Amygdala (tissue), 56 donors: Measurements from ENCODE around the gene WNT16.
"Not testable (repeated sequence)": the region's sequence is repeated elsewhere in the genome, so short reads cannot be mapped to it uniquely, and the experiment has no call there.

Experiments
- DNase-seq, 56 donors: peaks; one replicate each; lab custom pipeline; 2025; lab: John Stamatoyannopoulos, UW

Gene WNT16

DNA sequence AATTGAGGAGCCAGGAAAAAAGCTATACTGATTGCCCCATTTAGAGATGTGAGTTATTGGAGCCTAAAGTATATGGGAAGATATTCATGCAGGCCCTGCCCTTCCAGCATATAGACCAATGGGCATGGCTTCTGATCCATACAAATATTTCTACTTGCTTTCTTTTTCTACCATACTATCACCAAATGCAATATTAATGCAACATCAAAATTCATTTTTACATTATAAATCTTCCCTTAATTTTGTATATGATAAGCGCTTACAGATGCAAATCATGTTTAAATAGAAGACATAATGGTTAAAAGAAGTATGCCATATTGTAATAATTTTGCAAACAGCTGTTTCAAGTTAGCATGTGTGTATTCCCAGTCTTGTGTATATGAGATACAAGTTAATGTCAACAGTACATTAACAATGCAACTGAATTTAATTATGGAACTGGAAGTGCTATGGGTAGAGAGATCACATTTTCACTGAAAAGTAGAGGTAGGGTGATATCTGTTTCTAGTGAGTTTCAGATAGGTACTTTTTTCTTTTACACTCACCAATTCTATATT, 24.6 kb upstream of the WNT16 start:
- no peak for DNase-seq

DNA sequence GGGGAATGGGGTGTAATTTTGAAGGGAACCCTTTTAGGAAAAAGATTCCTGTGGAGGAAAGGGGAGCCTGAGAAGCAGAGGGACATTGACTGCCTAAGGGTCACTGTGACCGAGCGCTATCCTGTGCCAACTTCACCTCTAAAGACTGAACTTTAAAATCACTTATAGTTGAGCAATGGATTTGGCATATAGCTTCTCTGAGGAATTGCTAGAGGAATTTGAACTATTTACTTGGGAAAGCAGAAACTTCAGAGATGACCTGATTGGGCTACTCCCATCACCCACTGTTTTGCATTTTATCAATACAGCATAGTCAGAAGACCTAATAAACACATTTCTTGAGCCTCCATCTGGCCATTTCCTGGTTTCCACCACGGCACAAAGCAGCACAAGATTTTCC, 23.7 kb upstream of the WNT16 start:
- no peak for DNase-seq

DNA sequence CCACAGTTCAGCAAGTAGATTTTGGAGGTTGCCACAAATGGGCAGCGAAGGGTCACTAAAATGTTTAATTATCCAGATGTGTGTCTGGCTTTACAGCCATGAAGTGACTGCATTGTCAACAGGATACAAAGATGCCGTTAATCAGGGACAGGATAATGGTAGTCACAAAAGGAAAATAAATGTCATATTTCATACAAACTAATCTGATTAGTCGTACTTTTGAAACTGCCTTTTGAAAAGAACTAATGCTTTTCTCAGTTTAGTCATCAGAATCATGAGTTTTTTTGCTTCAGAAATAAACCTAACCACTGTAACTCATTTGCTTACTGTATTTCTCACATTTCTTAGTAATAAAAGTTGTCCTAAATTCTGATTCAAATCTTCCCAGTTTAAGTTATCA, 22.2 kb upstream of the WNT16 start:
- DNase-seq: no peak

DNA sequence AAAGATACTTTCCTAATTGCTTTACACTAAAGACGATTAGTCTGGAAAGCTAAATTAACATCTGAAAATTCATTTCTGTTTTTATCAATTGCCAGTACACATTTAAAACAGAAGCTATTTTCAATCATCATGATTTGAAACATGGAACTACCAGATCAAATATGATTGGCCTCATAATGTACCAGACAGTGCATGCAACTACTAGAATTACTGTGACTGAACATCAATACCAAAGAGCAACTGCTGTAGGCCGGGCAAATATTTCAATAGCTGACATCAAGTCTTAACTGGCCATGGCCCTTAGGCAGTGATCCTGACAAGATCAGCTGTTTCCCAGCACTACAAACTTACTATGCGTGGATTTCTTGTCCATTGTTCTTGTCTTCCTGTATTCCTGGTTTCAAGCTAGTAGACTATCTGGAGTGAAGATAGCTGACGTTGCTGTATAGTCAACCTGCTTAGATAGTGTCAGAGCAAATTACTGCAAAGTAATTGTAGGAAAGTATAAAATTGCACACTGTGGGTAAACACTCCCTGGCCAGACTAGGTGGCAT, 21.7 kb upstream of the WNT16 start:
- DNase-seq: no peak

DNA sequence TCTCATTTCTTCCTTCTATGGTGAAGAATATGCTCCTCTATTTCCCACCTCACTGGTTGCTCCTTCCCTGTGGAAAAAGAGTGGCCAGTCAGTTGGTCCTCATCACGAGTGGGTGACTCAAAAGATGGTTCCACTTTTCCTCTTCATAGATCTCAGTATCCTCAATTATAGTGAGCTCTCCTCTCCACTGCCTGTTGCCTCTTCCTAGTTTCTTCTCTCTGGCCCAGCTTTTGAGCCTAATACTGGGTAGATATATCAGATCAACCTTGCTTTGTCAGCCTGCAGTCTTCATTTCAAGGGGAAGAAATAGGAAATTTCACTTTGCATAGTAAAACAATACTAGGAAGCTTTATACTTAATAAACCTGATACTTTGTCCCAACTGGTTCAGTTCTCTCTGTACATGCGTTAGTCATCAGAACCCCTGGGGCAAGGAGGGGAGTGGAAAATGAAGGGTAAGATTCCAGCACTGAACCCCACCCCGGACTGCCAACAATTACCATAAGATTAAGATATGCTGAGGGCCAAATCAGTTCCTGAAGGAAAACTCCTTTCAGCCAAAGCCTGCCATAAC, 15.5 kb upstream of the WNT16 start:
- DNase-seq: no peak

DNA sequence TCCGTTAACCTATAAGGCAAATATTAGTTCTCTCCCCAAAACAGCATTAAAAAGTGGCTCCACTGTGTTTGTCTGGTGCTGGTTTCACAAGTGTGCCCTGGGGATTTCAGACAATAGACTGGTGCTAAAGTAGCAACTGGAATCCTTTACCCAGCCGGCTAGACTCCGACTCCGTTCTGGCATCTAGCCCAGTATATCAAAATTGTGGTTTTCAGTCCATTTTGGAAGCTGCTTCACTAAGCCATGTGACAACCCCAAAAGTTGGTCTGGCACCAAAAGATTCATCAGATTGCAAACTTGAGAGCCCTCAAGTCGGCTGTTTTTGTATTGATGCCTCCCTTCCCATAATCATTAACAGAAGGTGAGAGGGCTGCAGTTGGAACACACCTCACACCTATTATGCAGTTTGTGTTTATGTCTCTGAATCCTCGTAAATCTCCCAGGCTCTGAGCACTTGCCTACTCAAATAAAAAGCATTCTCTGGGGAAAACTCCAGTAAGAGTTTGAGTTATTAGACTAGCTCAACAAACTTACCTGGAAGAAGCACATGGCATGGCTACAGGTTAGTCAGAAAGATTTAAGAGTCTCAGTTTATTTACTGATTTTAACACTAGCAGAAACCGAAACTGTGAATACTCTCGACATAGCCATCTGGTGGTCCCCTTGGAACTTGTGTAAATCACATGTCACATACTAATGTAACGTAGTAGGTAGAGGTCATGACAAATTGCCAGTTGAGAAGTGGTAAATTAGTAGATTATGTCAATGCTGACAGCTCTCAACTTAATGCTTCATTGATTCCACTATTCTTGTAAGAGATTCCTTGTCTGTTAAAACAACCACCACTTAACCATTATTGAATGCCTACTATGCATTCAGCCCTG, 14.8 kb upstream of the WNT16 start:
- DNase-seq: no peak

DNA sequence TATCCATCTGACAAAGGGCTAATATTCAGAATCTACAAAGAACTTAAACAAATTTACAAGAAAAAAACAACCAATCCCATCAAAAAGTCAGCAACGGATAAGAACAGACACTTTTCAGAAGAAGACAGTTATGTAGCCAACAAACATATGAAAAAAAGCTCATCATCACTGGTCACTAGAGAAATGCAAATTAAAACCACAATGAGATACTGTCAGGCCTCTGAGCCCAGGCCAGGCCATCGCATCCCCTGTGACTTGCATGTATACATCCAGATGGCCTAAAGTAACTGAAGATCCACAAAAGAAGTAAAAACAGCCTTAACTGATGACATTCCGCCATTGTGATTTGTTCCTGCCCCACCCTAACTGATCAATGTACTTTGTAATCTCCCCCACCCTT, 13.6 kb upstream of the WNT16 start:
- DNase-seq: not testable (repeated sequence)

DNA sequence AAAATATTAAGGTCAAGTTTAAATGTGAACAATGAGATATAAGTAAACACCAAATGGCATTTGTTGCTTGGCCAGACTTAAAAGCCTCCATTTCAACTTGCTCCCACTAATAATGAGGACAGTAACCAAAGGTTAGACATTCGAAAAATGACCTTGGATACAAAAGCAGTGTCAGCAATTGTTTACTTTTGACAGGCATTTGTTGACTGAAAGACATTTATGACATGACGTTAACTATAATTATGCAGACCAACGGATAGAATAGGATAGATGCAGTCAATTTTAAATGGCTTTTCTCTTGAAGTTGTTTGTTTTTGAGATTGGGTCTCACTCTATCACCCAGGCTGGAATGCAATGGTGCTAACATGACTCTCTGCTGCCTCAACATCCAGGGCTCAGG, 6.3 kb upstream of the WNT16 start:
- DNase-seq: no peak

DNA sequence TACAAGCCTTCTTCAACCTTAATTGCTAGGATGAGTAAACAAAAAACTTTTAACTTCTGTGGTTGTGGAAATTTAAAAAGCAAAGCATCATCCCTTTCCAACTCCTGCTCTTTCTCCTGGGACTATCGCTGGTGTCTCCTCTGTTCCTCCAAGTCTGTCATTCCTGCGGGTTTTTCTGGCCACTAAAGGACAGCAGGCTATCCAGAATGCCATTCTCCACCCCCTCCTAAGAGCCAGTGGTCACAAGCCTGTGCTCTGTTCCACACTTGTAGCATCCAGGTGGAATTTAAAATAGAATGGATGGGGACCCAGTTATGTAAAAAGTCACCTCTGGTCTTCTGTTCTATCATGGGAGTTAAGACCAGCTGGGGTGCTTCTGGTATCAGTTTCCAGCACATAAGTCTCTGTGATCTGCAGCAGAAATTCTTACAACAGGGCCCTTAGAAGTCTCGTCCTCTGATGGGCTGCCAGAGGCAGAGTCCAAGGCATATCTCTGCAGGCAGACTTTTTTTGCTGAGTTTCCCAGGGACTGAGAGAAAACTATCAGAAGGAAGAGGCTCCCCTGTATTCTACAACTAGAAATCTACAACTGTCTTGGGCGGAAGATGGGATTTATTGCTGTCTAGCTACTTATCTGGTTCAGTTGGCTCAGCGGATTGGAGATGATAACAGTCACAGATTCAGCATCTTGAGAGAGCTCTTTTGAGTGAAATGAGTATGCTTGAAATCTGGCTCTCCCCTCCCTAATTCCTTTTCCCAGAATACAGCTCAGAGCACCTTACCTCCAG, 5.1 kb upstream of the WNT16 start:
- no peak for DNase-seq

DNA sequence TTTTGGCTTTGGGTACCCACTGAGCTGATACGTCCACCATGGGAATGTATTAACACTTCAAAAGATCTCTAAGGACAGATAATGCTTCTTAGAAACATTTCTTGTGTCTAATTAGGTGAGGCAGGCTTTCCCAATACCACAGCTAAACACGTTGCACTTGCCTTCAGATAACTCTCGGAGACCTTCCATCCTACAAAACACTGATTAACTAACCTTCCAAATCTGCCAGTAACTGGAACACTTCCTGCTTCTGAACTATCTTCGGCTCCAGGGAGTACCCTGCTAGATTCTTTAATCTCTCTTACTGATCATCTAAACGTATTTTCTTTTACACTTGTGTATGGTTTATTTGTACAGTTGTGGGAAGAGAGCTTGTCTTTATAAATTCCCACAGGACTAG, 1.1 kb upstream of the WNT16 start:
- DNase-seq: no peak

DNA sequence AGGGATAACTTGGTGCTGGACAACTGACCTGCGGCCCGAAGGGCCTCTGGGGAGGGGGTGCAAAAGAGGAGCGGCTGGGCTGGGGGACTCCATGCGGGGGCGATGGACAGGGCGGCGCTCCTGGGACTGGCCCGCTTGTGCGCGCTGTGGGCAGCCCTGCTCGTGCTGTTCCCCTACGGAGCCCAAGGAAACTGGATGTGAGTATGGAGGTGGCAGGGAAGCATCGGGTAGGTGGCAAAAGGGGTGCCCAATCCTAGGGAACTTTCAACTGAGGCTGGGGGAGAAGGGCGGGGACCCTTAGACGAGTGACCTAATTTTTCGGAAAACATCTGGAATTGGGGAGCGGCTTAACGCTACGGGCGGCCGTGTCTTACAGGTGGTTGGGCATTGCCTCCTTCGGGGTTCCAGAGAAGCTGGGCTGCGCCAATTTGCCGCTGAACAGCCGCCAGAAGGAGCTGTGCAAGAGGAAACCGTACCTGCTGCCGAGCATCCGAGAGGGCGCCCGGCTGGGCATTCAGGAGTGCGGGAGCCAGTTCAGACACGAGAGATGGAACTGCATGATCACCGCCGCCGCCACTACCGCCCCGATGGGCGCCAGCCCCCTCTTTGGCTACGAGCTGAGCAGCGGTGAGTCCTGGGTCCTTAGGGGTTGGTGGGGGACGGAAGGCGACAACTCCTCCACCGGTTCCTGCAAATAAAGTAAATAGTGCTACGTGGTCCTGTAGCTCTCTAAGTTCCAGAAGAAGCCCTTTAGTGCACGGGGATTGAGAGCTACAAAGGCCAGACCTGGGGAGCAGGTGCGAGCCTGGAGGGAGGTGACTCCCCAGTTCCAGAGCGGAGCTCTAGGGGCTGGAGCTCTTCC, 622 bp downstream of the WNT16 start:
- DNase-seq: peak in 4 of 56 donors; percentile 1 to 3 (median 2)

DNA sequence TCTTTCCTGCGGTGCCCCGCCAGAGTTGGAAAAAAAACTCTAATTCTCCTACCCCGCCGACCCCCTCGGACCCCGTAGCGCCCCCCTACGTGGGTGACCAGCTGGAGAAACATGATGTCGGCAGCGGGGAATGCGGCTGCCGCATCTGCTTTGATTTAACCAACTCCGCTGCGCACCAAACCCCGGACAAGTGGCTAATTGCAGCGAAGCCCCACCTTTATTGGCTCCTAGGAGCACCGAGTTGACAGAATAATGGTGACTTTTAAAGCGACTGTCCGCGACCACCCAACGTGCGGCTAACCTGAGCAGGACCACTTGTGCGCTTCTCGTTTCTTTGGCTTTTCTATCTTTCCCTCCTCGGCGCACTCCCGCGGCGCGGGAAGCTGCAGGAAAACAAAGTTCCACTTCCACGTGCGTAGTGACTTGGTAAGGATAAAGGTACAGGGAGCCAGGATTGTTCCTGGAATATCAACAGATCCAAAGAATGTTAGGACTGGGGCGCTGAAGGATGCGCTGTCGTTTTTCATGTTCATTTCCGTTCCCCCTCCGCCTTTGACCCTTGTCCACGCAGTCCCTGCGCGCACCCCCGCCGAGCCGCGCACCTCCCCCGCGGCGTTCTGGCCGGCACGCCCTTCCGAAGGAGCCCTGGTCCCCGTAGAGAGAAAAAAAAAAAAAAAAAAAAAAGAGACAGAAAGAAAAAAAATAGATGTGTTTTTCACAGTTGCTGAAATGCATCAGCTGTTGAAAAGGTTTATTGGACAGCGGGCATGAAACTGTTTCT, 1.4 kb downstream of the WNT16 start:
- peak in 2 of 56 donors; percentile 0 for DNase-seq

DNA sequence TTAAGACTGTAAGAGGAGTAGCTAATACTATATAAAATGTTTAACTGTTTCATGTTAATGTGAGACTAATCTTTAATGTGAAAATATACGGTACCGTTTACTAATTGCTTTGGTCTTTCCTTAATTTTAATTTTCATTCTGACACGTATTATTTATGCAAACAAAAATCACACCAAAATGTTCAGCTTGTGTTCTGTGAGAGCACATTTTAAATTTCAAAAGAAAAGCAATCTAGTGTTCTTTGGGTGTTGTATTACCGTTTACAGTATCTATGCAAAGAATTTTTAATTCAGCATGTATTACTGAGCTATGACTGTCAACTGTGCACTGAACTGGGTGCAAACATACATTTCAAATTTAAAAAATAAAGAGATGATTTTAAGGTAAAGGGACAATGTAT, 2.2 kb downstream of the WNT16 start:
- no peak for DNase-seq

DNA sequence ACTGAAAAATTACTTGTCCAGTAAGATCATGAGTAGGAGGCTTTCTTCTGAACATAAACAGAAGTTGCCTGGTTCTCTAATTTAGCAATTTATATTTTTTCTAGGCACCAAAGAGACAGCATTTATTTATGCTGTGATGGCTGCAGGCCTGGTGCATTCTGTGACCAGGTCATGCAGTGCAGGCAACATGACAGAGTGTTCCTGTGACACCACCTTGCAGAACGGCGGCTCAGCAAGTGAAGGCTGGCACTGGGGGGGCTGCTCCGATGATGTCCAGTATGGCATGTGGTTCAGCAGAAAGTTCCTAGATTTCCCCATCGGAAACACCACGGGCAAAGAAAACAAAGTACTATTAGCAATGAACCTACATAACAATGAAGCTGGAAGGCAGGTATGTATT, 2.8 kb downstream of the WNT16 start:
- DNase-seq: no peak

DNA sequence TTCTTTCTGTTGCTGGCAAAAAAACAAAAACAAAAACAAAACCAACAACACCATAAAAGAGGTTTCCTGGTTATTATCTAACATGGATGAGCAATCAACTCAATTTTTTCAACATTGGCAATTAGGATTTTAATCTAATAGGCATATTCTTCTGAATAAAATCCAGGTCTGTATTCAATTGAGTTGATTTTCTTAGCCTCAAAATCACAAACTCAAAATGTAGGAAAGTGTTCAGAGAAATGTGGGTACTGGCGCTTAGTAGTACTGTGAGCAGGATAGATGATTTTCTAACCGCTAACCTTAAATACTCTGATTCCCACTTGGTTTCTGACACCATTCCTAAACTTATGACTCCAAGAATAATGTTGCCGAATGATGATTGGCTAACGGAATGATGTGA, 5.6 kb downstream of the WNT16 start:
- DNase-seq: no peak

DNA sequence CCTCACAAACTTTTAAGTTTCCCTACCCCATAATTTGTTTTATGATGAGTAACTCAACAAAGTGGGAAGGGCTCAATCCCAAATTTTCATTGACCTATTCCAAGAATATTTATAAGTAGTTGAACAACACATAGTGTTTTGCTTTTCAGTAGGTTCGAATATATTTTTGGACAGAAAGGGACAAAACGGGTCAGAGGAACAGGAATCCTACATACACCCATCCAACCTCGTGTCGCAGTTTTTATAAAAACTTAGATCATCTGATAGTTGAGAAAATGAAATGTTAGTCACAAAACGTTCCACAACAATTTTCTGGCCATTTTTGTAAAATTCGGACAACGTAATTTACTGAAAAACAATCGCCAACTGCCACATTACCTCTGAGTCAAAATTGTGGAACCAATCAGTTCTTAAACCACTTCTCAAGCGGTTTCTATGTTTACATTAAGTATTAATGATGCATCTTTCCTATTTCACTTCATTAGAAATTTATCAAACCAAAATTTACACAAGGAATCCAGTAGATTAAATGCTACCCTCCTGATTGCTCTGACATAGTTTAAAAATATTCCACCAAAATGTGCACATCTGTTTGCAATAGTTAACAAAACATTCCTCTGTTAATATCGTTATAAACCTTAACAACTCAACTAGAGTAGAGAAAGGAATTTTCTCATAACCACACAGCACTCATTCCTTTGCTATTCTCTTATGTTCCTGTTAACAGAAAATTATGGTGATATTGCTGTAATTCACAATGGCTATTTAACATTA, 6.3 kb downstream of the WNT16 start:
- no peak for DNase-seq

DNA sequence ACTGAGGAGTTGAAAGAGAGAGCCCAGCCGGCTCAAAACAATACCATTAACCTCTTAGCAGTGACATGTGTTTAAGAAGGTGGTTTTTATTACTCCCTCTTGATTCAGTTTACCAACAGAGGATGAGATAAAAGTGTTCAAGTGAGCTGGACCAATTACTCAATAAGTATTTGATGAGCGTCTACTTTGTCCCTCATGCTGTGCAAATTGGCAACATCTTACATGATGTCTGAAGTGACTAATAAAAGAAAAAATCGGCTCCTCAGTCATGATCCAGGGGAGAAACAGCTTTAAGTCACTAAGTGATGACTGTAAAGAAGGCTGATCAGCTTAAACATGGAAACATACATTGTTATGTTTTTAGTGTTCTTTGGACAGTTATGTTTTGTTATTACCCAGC, 7.8 kb downstream of the WNT16 start:
- no peak for DNase-seq

DNA sequence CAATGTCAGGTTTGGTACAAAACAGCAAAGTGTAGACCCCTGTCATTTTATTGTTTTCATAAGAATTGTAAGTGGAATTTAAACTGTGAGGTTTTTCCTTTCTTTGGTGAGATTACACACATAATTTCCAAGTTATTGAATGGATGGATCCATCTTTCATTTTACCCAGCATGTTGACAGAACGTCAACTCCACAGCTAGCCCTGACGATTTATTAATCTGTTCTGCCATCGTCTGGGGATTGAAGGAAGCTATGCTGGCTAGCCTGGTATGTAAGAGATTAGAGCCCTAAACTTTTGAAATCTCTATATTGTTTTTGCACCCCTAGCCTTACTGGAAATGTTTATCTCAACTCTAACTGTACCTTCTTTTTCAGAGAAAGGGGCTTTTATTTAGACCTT, 8.6 kb downstream of the WNT16 start:
- no peak for DNase-seq
